Kidney (tissue), 14 donors: ENCODE data around the gene HS3ST3B1. TPM values are rescaled to one million over a fixed set of nuclear protein-coding genes. Genes with fewer than 3 reads are reported as not detected.

Experiments
- DNase-seq, 5 donors: peaks; one replicate each; pipeline ENCODE4 v3.0.0-alpha.2; 2013 to 2020
- FAIRE-seq: peaks from 2 replicates; lab custom pipeline; 2012; peaks lifted over from hg19 to GRCh38; lab: Jason Lieb, UNC
- H3K27ac ChIP-seq, 2 donors: one replicate each; pipeline ENCODE4 v1.7.0; 2013; ENCODE audit warnings: low read depth in 2 of 2, low read length in 2 of 2, inconsistent platforms in 1 of 2
- H3K27me3 ChIP-seq: one replicate; pipeline ENCODE4 v1.7.1; 2013; ENCODE audit warnings: low read length, inconsistent platforms; ENCODE audit not compliant: control insufficient read depth, insufficient read depth
- H3K36me3 ChIP-seq, 3 donors: one replicate each; pipeline versions ENCODE4 v1.7.0 to v1.7.1; 2013; ENCODE audit warnings: low read length in 3 of 3, control low read depth in 1 of 3, inconsistent platforms in 1 of 3; ENCODE audit not compliant: insufficient read depth in 3 of 3, control insufficient read depth in 2 of 3
- H3K4me1 ChIP-seq, 3 donors: one replicate each; pipeline versions ENCODE4 v1.7.0 to v1.7.1; 2013; ENCODE audit warnings: low read length in 3 of 3, inconsistent platforms in 1 of 3, low read depth in 1 of 3; ENCODE audit not compliant: control insufficient read depth in 2 of 3, insufficient read depth in 2 of 3
- H3K4me3 ChIP-seq, 3 donors: one replicate each; pipeline versions ENCODE4 v1.7.0 to v1.8.1; 2013; ENCODE audit warnings: low read length in 3 of 3, control low read depth in 1 of 3, inconsistent platforms in 1 of 3
- H3K9ac ChIP-seq, 3 donors: one replicate each; pipeline versions ENCODE4 v1.7.0 to v1.7.1; 2013; ENCODE audit warnings: low read length in 3 of 3, control low read depth in 1 of 3, inconsistent platforms in 1 of 3
- H3K9me3 ChIP-seq, 3 donors: one replicate each; pipeline versions ENCODE4 v1.7.0 to v1.7.1; 2013; ENCODE audit warnings: low read length in 3 of 3, control low read depth in 1 of 3, inconsistent platforms in 1 of 3; ENCODE audit not compliant: control insufficient read depth in 2 of 3, insufficient read depth in 1 of 3
- intact Hi-C: fragments of 100-400 bp; cut with DNase I; formaldehyde crosslinking; loops from one replicate; pipeline ENCODE4 v1.11.1; 2022
- polyA plus RNA-seq: library from polyadenylated mRNA; stranded (reverse); fragments of 350-450 nt; fragmentation: Illumina TruSeq; extraction: RNeasy Lipid Tissue Mini Kit (QIAGEN cat#74804); gene quantifications from one replicate; pipeline ENCODE4 v1.2.3, GENCODE V29; 2014; ENCODE audit warnings: low read depth, low replicate concordance; ENCODE audit not compliant: insufficient read depth
- total RNA-seq: library from RNA; stranded (reverse); fragmentation: NEBNext Ultra II Directional; extraction: Animal tissue kit (Norgen Biotek cat#: 25700); gene quantifications from one replicate; pipeline ENCODE4 v1.2.1, GENCODE V29; 2021
- TF ChIP-seq, protein P1 (sequence below): IDR thresholded peaks from 3 replicates; pipeline ENCODE4 v1.5.1; 2012; ENCODE audit warnings: mild to moderate bottlenecking, moderate library complexity, borderline replicate concordance; ENCODE audit not compliant: insufficient read depth; ENCODE audit errors: extremely low read depth
- donor health status: control.
- donor health status: control.
- donor health status: control.
- donor health status: control.
- donor health status: control.
- donor health status: DM: yes; HTN: yes; CAD: no.
- donor health status: Normal renal cell carcinoma (clear cell type).

HS3ST3B1 gene
- total and polyA plus RNA-seq, 2 donors from 2014 or later: 4.8 to 5.3 TPM

DNA sequence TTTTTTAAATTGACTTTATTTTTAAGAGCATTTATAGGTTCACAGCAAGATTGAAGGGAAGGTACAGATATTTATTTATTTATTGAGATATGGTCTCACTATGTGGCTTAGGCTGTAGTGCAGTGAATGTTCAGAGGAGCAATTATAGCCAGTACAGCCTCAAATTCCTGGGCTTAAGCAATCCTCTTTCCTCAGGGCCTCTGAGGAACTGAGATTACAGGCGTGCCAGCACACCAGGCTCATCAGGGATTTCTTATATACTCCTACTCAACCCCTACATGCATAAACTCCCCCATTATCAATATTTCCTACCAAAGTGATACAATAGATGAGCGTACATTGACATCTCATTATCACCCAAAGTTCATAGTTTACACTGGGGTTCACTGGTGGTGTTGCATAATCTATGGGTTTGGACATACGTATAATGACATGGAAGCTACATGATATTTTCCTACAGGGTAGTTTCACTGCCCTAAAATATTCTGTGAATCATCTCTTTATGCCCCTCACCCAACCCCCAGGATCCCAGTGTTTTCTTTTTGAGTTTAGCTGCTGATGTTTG, 33.5 kb downstream of the HS3ST3B1 start:
- H3K27me3 ChIP-seq: no peaks in the 10 kb centered on the region
- DNase-seq: no peak
- TF ChIP-seq, protein P1, sequence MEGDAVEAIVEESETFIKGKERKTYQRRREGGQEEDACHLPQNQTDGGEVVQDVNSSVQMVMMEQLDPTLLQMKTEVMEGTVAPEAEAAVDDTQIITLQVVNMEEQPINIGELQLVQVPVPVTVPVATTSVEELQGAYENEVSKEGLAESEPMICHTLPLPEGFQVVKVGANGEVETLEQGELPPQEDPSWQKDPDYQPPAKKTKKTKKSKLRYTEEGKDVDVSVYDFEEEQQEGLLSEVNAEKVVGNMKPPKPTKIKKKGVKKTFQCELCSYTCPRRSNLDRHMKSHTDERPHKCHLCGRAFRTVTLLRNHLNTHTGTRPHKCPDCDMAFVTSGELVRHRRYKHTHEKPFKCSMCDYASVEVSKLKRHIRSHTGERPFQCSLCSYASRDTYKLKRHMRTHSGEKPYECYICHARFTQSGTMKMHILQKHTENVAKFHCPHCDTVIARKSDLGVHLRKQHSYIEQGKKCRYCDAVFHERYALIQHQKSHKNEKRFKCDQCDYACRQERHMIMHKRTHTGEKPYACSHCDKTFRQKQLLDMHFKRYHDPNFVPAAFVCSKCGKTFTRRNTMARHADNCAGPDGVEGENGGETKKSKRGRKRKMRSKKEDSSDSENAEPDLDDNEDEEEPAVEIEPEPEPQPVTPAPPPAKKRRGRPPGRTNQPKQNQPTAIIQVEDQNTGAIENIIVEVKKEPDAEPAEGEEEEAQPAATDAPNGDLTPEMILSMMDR: no peak
- no peak overlapping the region for H3K9ac ChIP-seq
- no peaks in the 10 kb centered on the region for H3K4me1 ChIP-seq
- peak overlapping the region in 1 of 2 donors; percentile 32 for H3K27ac ChIP-seq
- FAIRE-seq: no peak
- no peak overlapping the region for H3K4me3 ChIP-seq
- intact Hi-C loops: no loop called here
- H3K36me3 ChIP-seq: no peaks in the 10 kb centered on the region
- H3K9me3 ChIP-seq: no peaks in the 10 kb centered on the region

DNA sequence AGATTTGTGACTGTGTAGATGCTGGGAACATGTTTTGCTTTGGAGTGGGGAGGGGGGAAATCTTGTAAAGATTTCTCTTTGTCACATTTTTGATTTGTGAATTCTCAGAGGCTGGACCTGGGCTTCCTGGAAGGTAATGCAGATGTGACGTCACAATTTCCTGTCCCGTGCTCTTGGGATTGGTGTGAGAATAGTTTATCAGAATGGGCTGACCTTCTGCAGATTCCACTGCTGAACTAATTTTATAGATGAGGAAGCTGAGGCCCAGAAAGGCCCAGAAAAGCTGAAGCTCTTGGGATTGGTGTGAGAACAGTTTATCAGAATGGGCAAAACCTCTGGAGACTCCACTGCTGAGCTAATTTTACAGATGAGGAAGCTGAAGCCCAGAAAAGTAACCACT, 34.0 kb downstream of the HS3ST3B1 start:
- Histone ChIP-seq H3K4me3 (no peak overlapping the region), H3K4me1 (no peaks in the 10 kb centered on the region), H3K27me3 (no peaks in the 10 kb centered on the region), H3K36me3 (no peaks in the 10 kb centered on the region), H3K27ac (no peak overlapping the region), H3K9me3 (no peaks in the 10 kb centered on the region), H3K9ac (no peak overlapping the region)
- no peak for FAIRE-seq
- TF ChIP-seq, protein P1: no peak
- DNase-seq: no peak
- intact Hi-C loops: no loop called here

DNA sequence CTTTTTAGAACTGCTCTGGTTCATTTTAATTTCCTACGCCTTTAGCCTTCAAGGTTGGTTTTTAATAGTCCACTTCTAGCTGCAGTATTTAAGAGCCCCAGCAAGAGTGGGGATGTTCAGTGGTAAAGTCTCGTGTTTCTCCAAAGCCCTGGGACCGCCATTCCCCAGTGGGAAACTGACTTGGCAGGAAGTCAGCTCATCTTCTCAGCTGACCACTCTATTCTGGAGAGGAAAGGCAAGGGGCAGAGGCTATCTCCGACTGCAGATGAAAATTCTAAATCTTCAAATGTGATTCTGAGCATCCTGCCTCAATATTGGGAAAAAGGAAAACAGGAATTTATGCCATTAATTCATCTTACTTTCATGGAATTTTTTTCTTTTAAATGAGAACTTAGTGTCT, 35.5 kb downstream of the HS3ST3B1 start:
- no peak overlapping the region for H3K27ac ChIP-seq
- no peaks in the 10 kb centered on the region for H3K9me3 ChIP-seq
- H3K4me3 ChIP-seq: no peak overlapping the region
- TF ChIP-seq, protein P1: no peak
- H3K4me1 ChIP-seq: peaks cover 0 to 2% (median 0%) of the 10 kb centered on the region in 3 donors
- intact Hi-C loops: no loop called here
- no peak for DNase-seq
- FAIRE-seq: no peak
- no peaks in the 10 kb centered on the region for H3K27me3 ChIP-seq
- H3K9ac ChIP-seq: no peak overlapping the region
- H3K36me3 ChIP-seq: no peaks in the 10 kb centered on the region
